Astrocyte (in vitro differentiated cells and primary cell): ENCODE data around the gene SDHAF3.
"Not testable (repeated sequence)": the region's sequence is repeated elsewhere in the genome, so short reads cannot be mapped to it uniquely, and the experiment has no call there.

ENCODE experiments used
- EZH2 ChIP-seq: IDR thresholded peaks from 2 replicates; pipeline ENCODE4 v1.6.1; 2012; ENCODE audit warnings: mild to moderate bottlenecking, low read length, inconsistent platforms; ENCODE audit not compliant: insufficient read depth
- TF ChIP-seq, protein P1 (sequence below): IDR thresholded peaks from 2 replicates; pipeline ENCODE4 v1.5.1; 2011; ENCODE audit warnings: low read depth, mild to moderate bottlenecking, inconsistent platforms, low read length, moderate library complexity; ENCODE audit not compliant: insufficient read depth

DNA sequence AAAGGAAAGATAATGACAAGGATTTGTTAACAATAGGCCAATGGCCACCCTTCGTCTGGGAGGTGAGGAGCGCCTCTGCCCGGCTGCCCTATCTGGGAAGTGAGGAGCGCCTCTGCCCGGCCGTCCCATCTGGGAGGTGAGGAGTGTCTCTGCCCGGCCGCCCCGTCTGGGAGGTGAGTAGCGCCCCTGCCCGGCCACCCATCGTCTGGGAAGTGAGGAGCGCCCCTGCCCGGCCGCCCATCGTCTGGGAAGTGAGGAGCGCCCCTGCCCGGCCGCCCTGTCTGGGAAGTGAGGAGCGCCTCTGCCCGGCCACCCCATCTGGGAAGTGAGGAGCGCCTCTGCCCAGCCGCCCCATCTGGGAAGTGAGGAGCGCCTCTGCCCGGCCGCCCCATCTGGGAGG is 42.5 kb downstream of the SDHAF3 start:
- TF ChIP-seq, protein P1, sequence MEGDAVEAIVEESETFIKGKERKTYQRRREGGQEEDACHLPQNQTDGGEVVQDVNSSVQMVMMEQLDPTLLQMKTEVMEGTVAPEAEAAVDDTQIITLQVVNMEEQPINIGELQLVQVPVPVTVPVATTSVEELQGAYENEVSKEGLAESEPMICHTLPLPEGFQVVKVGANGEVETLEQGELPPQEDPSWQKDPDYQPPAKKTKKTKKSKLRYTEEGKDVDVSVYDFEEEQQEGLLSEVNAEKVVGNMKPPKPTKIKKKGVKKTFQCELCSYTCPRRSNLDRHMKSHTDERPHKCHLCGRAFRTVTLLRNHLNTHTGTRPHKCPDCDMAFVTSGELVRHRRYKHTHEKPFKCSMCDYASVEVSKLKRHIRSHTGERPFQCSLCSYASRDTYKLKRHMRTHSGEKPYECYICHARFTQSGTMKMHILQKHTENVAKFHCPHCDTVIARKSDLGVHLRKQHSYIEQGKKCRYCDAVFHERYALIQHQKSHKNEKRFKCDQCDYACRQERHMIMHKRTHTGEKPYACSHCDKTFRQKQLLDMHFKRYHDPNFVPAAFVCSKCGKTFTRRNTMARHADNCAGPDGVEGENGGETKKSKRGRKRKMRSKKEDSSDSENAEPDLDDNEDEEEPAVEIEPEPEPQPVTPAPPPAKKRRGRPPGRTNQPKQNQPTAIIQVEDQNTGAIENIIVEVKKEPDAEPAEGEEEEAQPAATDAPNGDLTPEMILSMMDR = not testable (repeated sequence)
- TF ChIP-seq EZH2 = not testable (repeated sequence)
